ENCODE measurements around the gene NCKAP5.

Gene NCKAP5

GRCh38 chr2:133312038-133312729 lies 256.1 kb downstream of the NCKAP5 start:
- no peaks in the 10 kb centered on the region for H3K9me3 ChIP-seq (ENCODE audit: control insufficient read depth in 1 of 2, low read length in 2 of 2)
- no peak overlapping the region for H3K9ac ChIP-seq (ENCODE audit: low read depth in 1 of 2, low read length in 2 of 2)

GRCh38 chr2:133306236-133306635 lies 262.0 kb downstream of the NCKAP5 start:
- Histone ChIP-seq H3K4me3 (ENCODE audit: low read depth in 1 of 2, low read length in 2 of 2) (no peak overlapping the region), H3K9ac (ENCODE audit: low read depth in 1 of 2, low read length in 2 of 2) (no peak overlapping the region), H3K27ac (ENCODE audit: low read depth, low read length) (no peak overlapping the region), H3K27me3 (ENCODE audit: control insufficient read depth in 1 of 2, insufficient read depth in 2 of 2, low read length in 2 of 2) (no peaks in the 10 kb centered on the region), H3K4me1 (ENCODE audit: control insufficient read depth in 1 of 2, insufficient read depth in 2 of 2, low read length in 2 of 2) (no peaks in the 10 kb centered on the region), H3K9me3 (ENCODE audit: control insufficient read depth in 1 of 2, low read length in 2 of 2) (no peaks in the 10 kb centered on the region), H3K36me3 (ENCODE audit: control insufficient read depth in 1 of 2, insufficient read depth in 2 of 2, low read length in 2 of 2) (no peaks in the 10 kb centered on the region)

More at GRCh38 chr2:133312038-133312729, 256.1 kb downstream of the NCKAP5 start:
- Histone ChIP-seq H3K4me1 (ENCODE audit: control insufficient read depth in 1 of 2, insufficient read depth in 2 of 2, low read length in 2 of 2) (no peaks in the 10 kb centered on the region), H3K4me3 (ENCODE audit: low read depth in 1 of 2, low read length in 2 of 2) (no peak overlapping the region), H3K36me3 (ENCODE audit: control insufficient read depth in 1 of 2, insufficient read depth in 2 of 2, low read length in 2 of 2) (no peaks in the 10 kb centered on the region), H3K27ac (ENCODE audit: low read depth, low read length) (no peak overlapping the region), H3K27me3 (ENCODE audit: control insufficient read depth in 1 of 2, insufficient read depth in 2 of 2, low read length in 2 of 2) (no peaks in the 10 kb centered on the region)

GRCh38 chr2:133304344-133304743 lies 263.9 kb downstream of the NCKAP5 start:
- no peak overlapping the region for H3K9ac ChIP-seq (ENCODE audit: low read depth in 1 of 2, low read length in 2 of 2)
- H3K4me3 ChIP-seq (ENCODE audit: low read depth in 1 of 2, low read length in 2 of 2): no peak overlapping the region
- H3K36me3 ChIP-seq (ENCODE audit: control insufficient read depth in 1 of 2, insufficient read depth in 2 of 2, low read length in 2 of 2): no peaks in the 10 kb centered on the region
- H3K4me1 ChIP-seq (ENCODE audit: control insufficient read depth in 1 of 2, insufficient read depth in 2 of 2, low read length in 2 of 2): no peaks in the 10 kb centered on the region
- H3K27me3 ChIP-seq (ENCODE audit: control insufficient read depth in 1 of 2, insufficient read depth in 2 of 2, low read length in 2 of 2): no peaks in the 10 kb centered on the region
- H3K27ac ChIP-seq (ENCODE audit: low read depth, low read length): no peak overlapping the region
- no peaks in the 10 kb centered on the region for H3K9me3 ChIP-seq (ENCODE audit: control insufficient read depth in 1 of 2, low read length in 2 of 2)

GRCh38 chr2:133303150-133303549 lies 265.1 kb downstream of the NCKAP5 start:
- no peaks in the 10 kb centered on the region for H3K4me1 ChIP-seq (ENCODE audit: control insufficient read depth in 1 of 2, insufficient read depth in 2 of 2, low read length in 2 of 2)
- H3K27me3 ChIP-seq (ENCODE audit: control insufficient read depth in 1 of 2, insufficient read depth in 2 of 2, low read length in 2 of 2): no peaks in the 10 kb centered on the region
- H3K9me3 ChIP-seq (ENCODE audit: control insufficient read depth in 1 of 2, low read length in 2 of 2): no peaks in the 10 kb centered on the region
- no peak overlapping the region for H3K27ac ChIP-seq (ENCODE audit: low read depth, low read length)
- H3K4me3 ChIP-seq (ENCODE audit: low read depth in 1 of 2, low read length in 2 of 2): no peak overlapping the region
- no peaks in the 10 kb centered on the region for H3K36me3 ChIP-seq (ENCODE audit: control insufficient read depth in 1 of 2, insufficient read depth in 2 of 2, low read length in 2 of 2)
- H3K9ac ChIP-seq (ENCODE audit: low read depth in 1 of 2, low read length in 2 of 2): no peak overlapping the region

- H3K9me3 ChIP-seq (ENCODE audit: control insufficient read depth in 1 of 2, low read length in 2 of 2): no peaks in the 10 kb centered on the region
- no peak overlapping the region for H3K27ac ChIP-seq (ENCODE audit: low read depth, low read length)
- no peak overlapping the region for H3K9ac ChIP-seq (ENCODE audit: low read depth in 1 of 2, low read length in 2 of 2)
- H3K36me3 ChIP-seq (ENCODE audit: control insufficient read depth in 1 of 2, insufficient read depth in 2 of 2, low read length in 2 of 2): no peaks in the 10 kb centered on the region
- no peak overlapping the region for H3K4me3 ChIP-seq (ENCODE audit: low read depth in 1 of 2, low read length in 2 of 2)
- H3K27me3 ChIP-seq (ENCODE audit: control insufficient read depth in 1 of 2, insufficient read depth in 2 of 2, low read length in 2 of 2): no peaks in the 10 kb centered on the region
- no peaks in the 10 kb centered on the region for H3K4me1 ChIP-seq (ENCODE audit: control insufficient read depth in 1 of 2, insufficient read depth in 2 of 2, low read length in 2 of 2)
Measured at GRCh38 chr2:133296401-133296800, 271.9 kb downstream of the NCKAP5 start.

- Histone ChIP-seq H3K36me3 (ENCODE audit: control insufficient read depth in 1 of 2, insufficient read depth in 2 of 2, low read length in 2 of 2) (no peaks in the 10 kb centered on the region), H3K4me1 (ENCODE audit: control insufficient read depth in 1 of 2, insufficient read depth in 2 of 2, low read length in 2 of 2) (no peaks in the 10 kb centered on the region), H3K4me3 (ENCODE audit: low read depth in 1 of 2, low read length in 2 of 2) (no peak overlapping the region), H3K27me3 (ENCODE audit: control insufficient read depth in 1 of 2, insufficient read depth in 2 of 2, low read length in 2 of 2) (no peaks in the 10 kb centered on the region), H3K9me3 (ENCODE audit: control insufficient read depth in 1 of 2, low read length in 2 of 2) (no peaks in the 10 kb centered on the region), H3K9ac (ENCODE audit: low read depth in 1 of 2, low read length in 2 of 2) (no peak overlapping the region), H3K27ac (ENCODE audit: low read depth, low read length) (no peak overlapping the region)
Measured at GRCh38 chr2:133293544-133294353, 274.5 kb downstream of the NCKAP5 start.

GRCh38 chr2:133292259-133292658 lies 276.0 kb downstream of the NCKAP5 start:
- no peak overlapping the region for H3K4me3 ChIP-seq (ENCODE audit: low read depth in 1 of 2, low read length in 2 of 2)
- H3K36me3 ChIP-seq (ENCODE audit: control insufficient read depth in 1 of 2, insufficient read depth in 2 of 2, low read length in 2 of 2): no peaks in the 10 kb centered on the region
- H3K9me3 ChIP-seq (ENCODE audit: control insufficient read depth in 1 of 2, low read length in 2 of 2): no peaks in the 10 kb centered on the region
- H3K4me1 ChIP-seq (ENCODE audit: control insufficient read depth in 1 of 2, insufficient read depth in 2 of 2, low read length in 2 of 2): no peaks in the 10 kb centered on the region
- H3K9ac ChIP-seq (ENCODE audit: low read depth in 1 of 2, low read length in 2 of 2): no peak overlapping the region
- no peak overlapping the region for H3K27ac ChIP-seq (ENCODE audit: low read depth, low read length)
- H3K27me3 ChIP-seq (ENCODE audit: control insufficient read depth in 1 of 2, insufficient read depth in 2 of 2, low read length in 2 of 2): no peaks in the 10 kb centered on the region

- Histone ChIP-seq H3K4me1 (ENCODE audit: control insufficient read depth in 1 of 2, insufficient read depth in 2 of 2, low read length in 2 of 2) (no peaks in the 10 kb centered on the region), H3K4me3 (ENCODE audit: low read depth in 1 of 2, low read length in 2 of 2) (no peak overlapping the region), H3K27me3 (ENCODE audit: control insufficient read depth in 1 of 2, insufficient read depth in 2 of 2, low read length in 2 of 2) (no peaks in the 10 kb centered on the region), H3K27ac (ENCODE audit: low read depth, low read length) (no peak overlapping the region), H3K9me3 (ENCODE audit: control insufficient read depth in 1 of 2, low read length in 2 of 2) (no peaks in the 10 kb centered on the region), H3K9ac (ENCODE audit: low read depth in 1 of 2, low read length in 2 of 2) (no peak overlapping the region), H3K36me3 (ENCODE audit: control insufficient read depth in 1 of 2, insufficient read depth in 2 of 2, low read length in 2 of 2) (no peaks in the 10 kb centered on the region)
Measured at GRCh38 chr2:133287709-133288108, 280.6 kb downstream of the NCKAP5 start.

GRCh38 chr2:133286326-133286922 lies 281.8 kb downstream of the NCKAP5 start:
- Histone ChIP-seq H3K36me3 (ENCODE audit: control insufficient read depth in 1 of 2, insufficient read depth in 2 of 2, low read length in 2 of 2) (no peaks in the 10 kb centered on the region), H3K27ac (ENCODE audit: low read depth, low read length) (no peak overlapping the region), H3K9me3 (ENCODE audit: control insufficient read depth in 1 of 2, low read length in 2 of 2) (no peaks in the 10 kb centered on the region), H3K4me3 (ENCODE audit: low read depth in 1 of 2, low read length in 2 of 2) (no peak overlapping the region), H3K4me1 (ENCODE audit: control insufficient read depth in 1 of 2, insufficient read depth in 2 of 2, low read length in 2 of 2) (no peaks in the 10 kb centered on the region), H3K9ac (ENCODE audit: low read depth in 1 of 2, low read length in 2 of 2) (no peak overlapping the region), H3K27me3 (ENCODE audit: control insufficient read depth in 1 of 2, insufficient read depth in 2 of 2, low read length in 2 of 2) (no peaks in the 10 kb centered on the region)

- Histone ChIP-seq H3K36me3 (ENCODE audit: control insufficient read depth in 1 of 2, insufficient read depth in 2 of 2, low read length in 2 of 2) (no peaks in the 10 kb centered on the region), H3K9ac (ENCODE audit: low read depth in 1 of 2, low read length in 2 of 2) (no peak overlapping the region), H3K27ac (ENCODE audit: low read depth, low read length) (no peak overlapping the region), H3K27me3 (ENCODE audit: control insufficient read depth in 1 of 2, insufficient read depth in 2 of 2, low read length in 2 of 2) (no peaks in the 10 kb centered on the region), H3K4me1 (ENCODE audit: control insufficient read depth in 1 of 2, insufficient read depth in 2 of 2, low read length in 2 of 2) (no peaks in the 10 kb centered on the region), H3K9me3 (ENCODE audit: control insufficient read depth in 1 of 2, low read length in 2 of 2) (no peaks in the 10 kb centered on the region), H3K4me3 (ENCODE audit: low read depth in 1 of 2, low read length in 2 of 2) (no peak overlapping the region)
Measured at GRCh38 chr2:133273031-133273430, 295.2 kb downstream of the NCKAP5 start.
